Measurements from ENCODE around the gene TBX2. TPM values are rescaled to one million over a fixed set of nuclear protein-coding genes. Genes with fewer than 3 reads are reported as not detected.
"Not testable (repeated sequence)": the region's sequence is repeated elsewhere in the genome, so short reads cannot be mapped to it uniquely, and the experiment has no call there.

TBX2 gene
- total RNA-seq, 1 donor from 2014 or later = not detected

GRCh38 chr17:61429831-61430230 is 30.2 kb downstream of the TBX2 start:
- DNase-seq (ENCODE audit: low read depth in 2 of 2) = not testable (repeated sequence)

GRCh38 chr17:61431594-61432311 is 32.1 kb downstream of the TBX2 start:
- DNase-seq (ENCODE audit: low read depth in 2 of 2) = no peak

GRCh38 chr17:61436273-61436672 is 36.6 kb downstream of the TBX2 start:
- no peak for DNase-seq (ENCODE audit: low read depth in 2 of 2)

- DNase-seq (ENCODE audit: low read depth in 2 of 2) = no peak
Measured at GRCh38 chr17:61436995-61437704, 37.5 kb downstream of the TBX2 start.

GRCh38 chr17:61440697-61441096 is 41.1 kb downstream of the TBX2 start:
- no peak for DNase-seq (ENCODE audit: low read depth in 2 of 2)

- not testable (repeated sequence) for DNase-seq (ENCODE audit: low read depth in 2 of 2)
Measured at GRCh38 chr17:61441507-61441906, 41.9 kb downstream of the TBX2 start.

GRCh38 chr17:61442136-61442775 is 42.6 kb downstream of the TBX2 start:
- DNase-seq (ENCODE audit: low read depth in 2 of 2) = no peak

- DNase-seq (ENCODE audit: low read depth in 2 of 2) = no peak
Measured at GRCh38 chr17:61442878-61443474, 43.3 kb downstream of the TBX2 start.

- no peak for DNase-seq (ENCODE audit: low read depth in 2 of 2)
Measured at GRCh38 chr17:61443475-61443882, 43.8 kb downstream of the TBX2 start.

- no peak for DNase-seq (ENCODE audit: low read depth in 2 of 2)
Measured at GRCh38 chr17:61444075-61444474, 44.4 kb downstream of the TBX2 start.

GRCh38 chr17:61444831-61445230 is 45.2 kb downstream of the TBX2 start:
- no peak for DNase-seq (ENCODE audit: low read depth in 2 of 2)

GRCh38 chr17:61447358-61447757 is 47.7 kb downstream of the TBX2 start:
- no peak for DNase-seq (ENCODE audit: low read depth in 2 of 2)

- no peak for DNase-seq (ENCODE audit: low read depth in 2 of 2)
Measured at GRCh38 chr17:61448042-61448441, 48.4 kb downstream of the TBX2 start.

- not testable (repeated sequence) for DNase-seq (ENCODE audit: low read depth in 2 of 2)
Measured at GRCh38 chr17:61449140-61449539, 49.5 kb downstream of the TBX2 start.

- no peak for DNase-seq (ENCODE audit: low read depth in 2 of 2)
Measured at GRCh38 chr17:61449707-61450640, 50.3 kb downstream of the TBX2 start.

- no peak for DNase-seq (ENCODE audit: low read depth in 2 of 2)
Measured at GRCh38 chr17:61450641-61451537, 51.2 kb downstream of the TBX2 start.

- DNase-seq (ENCODE audit: low read depth in 2 of 2) = no peak
Measured at GRCh38 chr17:61451538-61452300, 52.1 kb downstream of the TBX2 start.

- DNase-seq (ENCODE audit: low read depth in 2 of 2) = no peak
Measured at GRCh38 chr17:61452301-61453290, 53.0 kb downstream of the TBX2 start, which contains the start of gene TBX4. Gene TBX4, plus strand, starts transcription at chr17:61452422. Its CDS starts 4,069 bp downstream, at chr17:61456491.
